Left ventricle myocardium inferior (tissue), 1 donor: ENCODE results near the gene MACROD2. TPM values are rescaled to one million over a fixed set of nuclear protein-coding genes. Genes with fewer than 3 reads are reported as not detected.

ENCODE experiments used
- DNase-seq: peaks from one replicate; pipeline ENCODE4 v3.0.0-alpha.2; 2020
- H3K27ac ChIP-seq: fragments of 200-600 bp; replicated peaks from 2 replicates; pipeline ENCODE4 v1.8.0; 2021
- H3K27me3 ChIP-seq: fragments of 200-600 bp; 2 replicates; pipeline ENCODE4 v1.8.0; 2021; ENCODE audit warnings: low read depth
- H3K36me3 ChIP-seq: fragments of 200-600 bp; 2 replicates; pipeline ENCODE4 v1.8.0; 2021
- H3K4me1 ChIP-seq: fragments of 200-600 bp; 2 replicates; pipeline ENCODE4 v1.8.0; 2021
- H3K4me3 ChIP-seq: fragments of 200-600 bp; 2 replicates; pipeline ENCODE4 v1.8.0; 2021; ENCODE audit warnings: mild to moderate bottlenecking, moderate library complexity
- H3K9me3 ChIP-seq: fragments of 200-600 bp; replicated peaks from 2 replicates; pipeline ENCODE4 v1.8.0; 2021
- intact Hi-C: fragments of 100-400 bp; cut with micrococcal nuclease; formaldehyde crosslinking; loops from one replicate; pipeline ENCODE4 v1.11.0; 2022
- total RNA-seq: library from RNA; stranded (reverse); fragmentation: NEBNext Ultra II Directional; extraction: Animal tissue kit (Norgen Biotek cat#: 25700); gene quantifications from one replicate; pipeline ENCODE4 v1.2.1, GENCODE V29; 2021
- TF ChIP-seq, protein P1 (sequence below): fragments of 200-600 bp; IDR thresholded peaks from 2 replicates; pipeline ENCODE4 v1.8.0; 2021; ENCODE audit warnings: antibody characterized with exemption, mild to moderate bottlenecking, borderline replicate concordance
- donor health status: DM: no; HTN: yes; CAD: no; lungs with severe emphysema.

MACROD2 gene
- total RNA-seq, 1 donor from 2014 or later, result 3.6 TPM

GRCh38 chr20:15674253-15675060, 1679.1 kb downstream of the MACROD2 start:
- intact Hi-C loops, result no loop called here

GRCh38 chr20:15675061-15675514, 1679.8 kb downstream of the MACROD2 start:
- H3K4me3 ChIP-seq, result no peak overlapping the region
- no peaks in the 10 kb centered on the region for H3K36me3 ChIP-seq
- H3K27ac ChIP-seq, result no peak overlapping the region
- H3K4me1 ChIP-seq, result peaks cover 7% of the 10 kb centered on the region
- DNase-seq, result no peak
- no peaks in the 10 kb centered on the region for H3K27me3 ChIP-seq
- intact Hi-C loops, result no loop called here
- H3K9me3 ChIP-seq, result no peaks in the 10 kb centered on the region
- TF ChIP-seq, protein P1, sequence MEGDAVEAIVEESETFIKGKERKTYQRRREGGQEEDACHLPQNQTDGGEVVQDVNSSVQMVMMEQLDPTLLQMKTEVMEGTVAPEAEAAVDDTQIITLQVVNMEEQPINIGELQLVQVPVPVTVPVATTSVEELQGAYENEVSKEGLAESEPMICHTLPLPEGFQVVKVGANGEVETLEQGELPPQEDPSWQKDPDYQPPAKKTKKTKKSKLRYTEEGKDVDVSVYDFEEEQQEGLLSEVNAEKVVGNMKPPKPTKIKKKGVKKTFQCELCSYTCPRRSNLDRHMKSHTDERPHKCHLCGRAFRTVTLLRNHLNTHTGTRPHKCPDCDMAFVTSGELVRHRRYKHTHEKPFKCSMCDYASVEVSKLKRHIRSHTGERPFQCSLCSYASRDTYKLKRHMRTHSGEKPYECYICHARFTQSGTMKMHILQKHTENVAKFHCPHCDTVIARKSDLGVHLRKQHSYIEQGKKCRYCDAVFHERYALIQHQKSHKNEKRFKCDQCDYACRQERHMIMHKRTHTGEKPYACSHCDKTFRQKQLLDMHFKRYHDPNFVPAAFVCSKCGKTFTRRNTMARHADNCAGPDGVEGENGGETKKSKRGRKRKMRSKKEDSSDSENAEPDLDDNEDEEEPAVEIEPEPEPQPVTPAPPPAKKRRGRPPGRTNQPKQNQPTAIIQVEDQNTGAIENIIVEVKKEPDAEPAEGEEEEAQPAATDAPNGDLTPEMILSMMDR, result no peak

More at GRCh38 chr20:15674253-15675060, 1679.1 kb downstream of the MACROD2 start:
- no peaks in the 10 kb centered on the region for H3K27me3 ChIP-seq
- peaks cover 7% of the 10 kb centered on the region for H3K4me1 ChIP-seq
- H3K36me3 ChIP-seq, result no peaks in the 10 kb centered on the region
- TF ChIP-seq, protein P1, result no peak
- H3K9me3 ChIP-seq, result no peaks in the 10 kb centered on the region
- H3K27ac ChIP-seq, result no peak overlapping the region
- no peak for DNase-seq
- H3K4me3 ChIP-seq, result no peak overlapping the region

GRCh38 chr20:15675813-15676484, 1680.6 kb downstream of the MACROD2 start:
- no peaks in the 10 kb centered on the region for H3K9me3 ChIP-seq
- no peak for DNase-seq
- H3K27me3 ChIP-seq, result no peaks in the 10 kb centered on the region
- H3K4me1 ChIP-seq, result peaks cover 7% of the 10 kb centered on the region
- H3K36me3 ChIP-seq, result no peaks in the 10 kb centered on the region
- no peak overlapping the region for H3K4me3 ChIP-seq
- H3K27ac ChIP-seq, result no peak overlapping the region
- intact Hi-C loops, result no loop called here
- TF ChIP-seq, protein P1, result no peak

GRCh38 chr20:15676815-15677214, 1681.5 kb downstream of the MACROD2 start:
- Histone ChIP-seq H3K4me1 (peaks cover 7% of the 10 kb centered on the region), H3K9me3 (no peaks in the 10 kb centered on the region), H3K27me3 (no peaks in the 10 kb centered on the region), H3K36me3 (no peaks in the 10 kb centered on the region), H3K27ac (no peak overlapping the region), H3K4me3 (no peak overlapping the region)
- intact Hi-C loops, result no loop called here
- DNase-seq, result no peak
- TF ChIP-seq, protein P1, result no peak

DNA sequence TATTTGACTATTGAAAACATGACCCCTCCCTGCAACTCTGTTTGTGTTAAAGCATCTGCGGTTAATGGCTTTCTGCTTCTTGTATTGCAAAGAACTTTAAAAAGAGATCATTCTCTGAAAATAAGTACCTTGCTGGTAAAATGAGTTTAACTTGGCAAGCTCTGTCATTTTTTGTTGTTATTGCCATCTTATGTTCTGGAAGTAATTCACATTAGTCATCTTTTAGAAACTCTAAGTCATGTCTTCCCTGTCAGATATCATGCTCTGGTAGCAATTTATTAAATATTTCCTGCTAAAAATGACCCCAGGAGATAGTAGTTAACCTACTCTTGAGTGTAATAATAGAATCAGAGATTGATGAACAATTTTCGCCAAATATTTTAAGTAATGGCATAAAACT, 1687.4 kb downstream of the MACROD2 start:
- DNase-seq, result no peak
- Histone ChIP-seq H3K27ac (no peak overlapping the region), H3K4me1 (no peaks in the 10 kb centered on the region), H3K4me3 (no peak overlapping the region), H3K27me3 (no peaks in the 10 kb centered on the region), H3K9me3 (no peaks in the 10 kb centered on the region), H3K36me3 (no peaks in the 10 kb centered on the region)
- TF ChIP-seq, protein P1, result no peak
- intact Hi-C loops, result no loop called here
